ENCODE measurements around the gene IFT122. TPM values are rescaled to one million over a fixed set of nuclear protein-coding genes. Genes with fewer than 3 reads are reported as not detected.

IFT122 gene
- total RNA-seq, 4 donors from 2014 or later: 4.1 to 70.2 (median 38.6) TPM

GRCh38 chr3:129446926-129447325 is 6.9 kb downstream of the IFT122 start:
- intact Hi-C loops (cut with DNase I; ENCODE audit: low total_unique reads): no loop called here
- H3K36me3 ChIP-seq: no peaks in the 10 kb centered on the region
- TF ChIP-seq, protein P1, sequence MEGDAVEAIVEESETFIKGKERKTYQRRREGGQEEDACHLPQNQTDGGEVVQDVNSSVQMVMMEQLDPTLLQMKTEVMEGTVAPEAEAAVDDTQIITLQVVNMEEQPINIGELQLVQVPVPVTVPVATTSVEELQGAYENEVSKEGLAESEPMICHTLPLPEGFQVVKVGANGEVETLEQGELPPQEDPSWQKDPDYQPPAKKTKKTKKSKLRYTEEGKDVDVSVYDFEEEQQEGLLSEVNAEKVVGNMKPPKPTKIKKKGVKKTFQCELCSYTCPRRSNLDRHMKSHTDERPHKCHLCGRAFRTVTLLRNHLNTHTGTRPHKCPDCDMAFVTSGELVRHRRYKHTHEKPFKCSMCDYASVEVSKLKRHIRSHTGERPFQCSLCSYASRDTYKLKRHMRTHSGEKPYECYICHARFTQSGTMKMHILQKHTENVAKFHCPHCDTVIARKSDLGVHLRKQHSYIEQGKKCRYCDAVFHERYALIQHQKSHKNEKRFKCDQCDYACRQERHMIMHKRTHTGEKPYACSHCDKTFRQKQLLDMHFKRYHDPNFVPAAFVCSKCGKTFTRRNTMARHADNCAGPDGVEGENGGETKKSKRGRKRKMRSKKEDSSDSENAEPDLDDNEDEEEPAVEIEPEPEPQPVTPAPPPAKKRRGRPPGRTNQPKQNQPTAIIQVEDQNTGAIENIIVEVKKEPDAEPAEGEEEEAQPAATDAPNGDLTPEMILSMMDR (IDR thresholded peaks at IDR 0.05): no peak
- no peak for TF ChIP-seq POLR2A (IDR thresholded peaks at IDR 0.05)
- H3K27me3 ChIP-seq: no peaks in the 10 kb centered on the region
- no peaks in the 10 kb centered on the region for H3K9me3 ChIP-seq
- peaks cover 2% of the 10 kb centered on the region in 2 donors for H3K4me1 ChIP-seq
- no peak for DNase-seq
- H3K4me3 ChIP-seq: no peak overlapping the region
- H3K27ac ChIP-seq: no peak overlapping the region

DNA sequence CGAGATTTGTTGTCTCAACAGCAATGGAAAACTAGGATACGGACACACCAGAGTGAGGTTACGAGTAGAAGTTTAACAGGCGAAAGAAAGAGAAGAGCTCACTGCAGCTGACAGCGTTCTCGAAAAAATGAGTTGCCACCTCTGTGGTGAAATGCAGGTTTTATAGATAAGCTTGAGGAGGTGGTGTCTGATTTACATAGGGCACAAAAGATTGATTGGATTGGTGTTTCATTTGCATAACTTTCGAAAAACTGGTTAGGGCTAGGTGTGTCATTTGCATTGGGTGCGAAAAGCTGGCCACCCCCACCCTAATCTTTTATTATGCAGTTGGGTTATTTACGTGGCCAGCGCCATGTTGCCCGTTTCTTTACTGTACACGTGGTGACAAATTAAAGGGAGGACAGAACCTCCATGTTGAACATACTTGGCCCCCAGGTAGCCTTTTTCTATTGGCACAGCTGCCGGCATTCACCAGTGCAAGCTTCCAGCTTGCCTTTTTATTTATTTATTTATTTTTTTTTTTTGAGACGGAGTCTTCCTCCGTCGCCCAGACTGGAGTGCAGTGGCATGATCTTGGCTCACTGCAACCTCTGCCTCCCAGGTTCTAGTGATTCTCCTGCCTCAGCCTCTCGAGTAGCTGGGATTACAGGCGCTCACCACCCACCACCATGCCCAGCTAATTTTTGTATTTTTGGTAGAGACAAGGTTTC is 8.3 kb downstream of the IFT122 start:
- intact Hi-C loops (cut with DNase I; ENCODE audit: low total_unique reads): no loop called here
- Histone ChIP-seq H3K36me3 (no peaks in the 10 kb centered on the region), H3K27me3 (no peaks in the 10 kb centered on the region), H3K9me3 (no peaks in the 10 kb centered on the region), H3K27ac (no peak overlapping the region), H3K4me1 (no peaks in the 10 kb centered on the region), H3K4me3 (no peak overlapping the region)
- DNase-seq: no peak
- TF ChIP-seq, protein P1 (IDR thresholded peaks at IDR 0.05): no peak
- TF ChIP-seq POLR2A (IDR thresholded peaks at IDR 0.05): no peak

DNA sequence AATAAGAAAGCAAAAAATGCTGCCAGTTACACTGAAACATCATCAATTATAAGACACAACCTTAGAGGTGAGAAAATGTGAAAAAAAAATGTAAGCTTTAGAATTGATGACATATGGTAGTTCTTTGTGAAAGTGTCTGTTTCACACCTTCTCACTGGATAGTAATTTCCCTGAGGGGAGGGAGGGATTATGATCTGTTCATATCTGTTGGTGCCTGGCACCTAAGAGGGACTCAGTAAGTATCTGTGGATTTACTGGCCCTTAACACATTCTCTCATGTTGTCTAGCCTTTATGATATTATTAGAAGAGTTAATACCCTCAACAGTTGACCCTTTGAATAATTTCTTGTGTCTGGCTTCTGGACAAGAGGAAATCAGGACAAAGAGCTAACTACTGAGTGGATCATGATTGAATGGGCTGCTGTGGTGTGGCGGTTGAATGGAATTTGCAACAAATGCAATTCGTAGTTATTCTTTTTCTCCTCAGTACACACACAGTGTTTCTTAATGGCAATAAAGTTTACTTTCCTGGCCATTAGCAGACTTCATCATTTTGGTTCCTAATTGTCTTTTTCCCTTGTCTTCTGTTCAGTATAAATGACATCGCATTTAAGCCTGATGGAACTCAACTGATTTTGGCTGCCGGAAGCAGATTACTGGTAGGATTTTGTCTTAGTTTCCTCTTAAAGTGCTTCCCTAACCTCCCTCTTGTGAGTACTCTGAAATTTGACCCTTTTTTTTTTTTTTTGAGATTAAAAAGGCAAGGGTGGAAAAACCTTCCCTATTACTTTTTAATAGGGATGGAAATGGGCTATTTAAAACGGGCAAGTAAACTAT is 9.5 kb downstream of the IFT122 start:
- no peak overlapping the region for H3K27ac ChIP-seq
- no peaks in the 10 kb centered on the region for H3K27me3 ChIP-seq
- no peaks in the 10 kb centered on the region for H3K36me3 ChIP-seq
- DNase-seq: no peak
- H3K9me3 ChIP-seq: no peaks in the 10 kb centered on the region
- TF ChIP-seq, protein P1 (IDR thresholded peaks at IDR 0.05): no peak
- TF ChIP-seq POLR2A (IDR thresholded peaks at IDR 0.05): no peak
- H3K4me1 ChIP-seq: no peaks in the 10 kb centered on the region
- intact Hi-C loops (cut with DNase I; ENCODE audit: low total_unique reads): no loop called here
- H3K4me3 ChIP-seq: no peak overlapping the region

DNA sequence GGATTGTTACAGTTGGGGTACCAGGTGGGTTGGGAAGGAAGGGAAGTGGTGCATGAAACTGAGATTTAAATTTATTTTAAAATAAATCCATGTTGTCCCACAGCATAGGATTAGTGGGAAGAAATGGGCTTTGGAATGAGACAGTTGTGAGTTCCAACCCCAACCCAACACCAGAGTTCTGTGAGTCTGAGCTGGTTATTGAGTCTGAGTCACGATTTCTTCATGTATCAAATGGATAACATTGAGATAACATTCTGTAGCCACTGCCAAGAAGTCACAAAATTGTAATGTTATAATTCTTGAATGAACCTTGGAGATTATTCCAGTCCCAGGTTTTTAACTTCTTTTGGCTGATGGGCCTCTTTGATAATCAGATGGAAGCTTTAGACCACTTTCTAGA is 13.7 kb downstream of the IFT122 start:
- H3K36me3 ChIP-seq: no peaks in the 10 kb centered on the region
- H3K27ac ChIP-seq: no peak overlapping the region
- DNase-seq: no peak
- intact Hi-C loops (cut with DNase I; ENCODE audit: low total_unique reads): no loop called here
- H3K4me1 ChIP-seq: no peaks in the 10 kb centered on the region
- no peak overlapping the region for H3K4me3 ChIP-seq
- TF ChIP-seq POLR2A (IDR thresholded peaks at IDR 0.05): no peak
- TF ChIP-seq, protein P1 (IDR thresholded peaks at IDR 0.05): no peak
- H3K9me3 ChIP-seq: no peaks in the 10 kb centered on the region
- no peaks in the 10 kb centered on the region for H3K27me3 ChIP-seq

- no peaks in the 10 kb centered on the region for H3K9me3 ChIP-seq
- H3K36me3 ChIP-seq: no peaks in the 10 kb centered on the region
Measured at GRCh38 chr3:129460155-129460554, 20.1 kb downstream of the IFT122 start.

More at GRCh38 chr3:129460155-129460554, 20.1 kb downstream of the IFT122 start:
- intact Hi-C loops (cut with DNase I; ENCODE audit: low total_unique reads): no loop called here
- H3K4me3 ChIP-seq: no peak overlapping the region
- no peaks in the 10 kb centered on the region for H3K4me1 ChIP-seq
- TF ChIP-seq, protein P1 (IDR thresholded peaks at IDR 0.05): no peak
- no peak for TF ChIP-seq POLR2A (IDR thresholded peaks at IDR 0.05)
- no peak overlapping the region for H3K27ac ChIP-seq
- DNase-seq: no peak
- no peaks in the 10 kb centered on the region for H3K27me3 ChIP-seq
